Neuronal stem cell (in vitro differentiated cells): ENCODE measurements around the gene MYPN.
"Not testable (repeated sequence)": the region's sequence is repeated elsewhere in the genome, so short reads cannot be mapped to it uniquely, and the experiment has no call there.

Experiments
- DNase-seq: peaks from one replicate; pipeline ENCODE4 v3.0.0-alpha.2; 2013; ENCODE audit warnings: low spot score
- H2AFZ ChIP-seq: one replicate; pipeline ENCODE4 v1.6.1; 2013; ENCODE audit warnings: mild to moderate bottlenecking, low read length, inconsistent platforms
- H2AK5ac ChIP-seq: 2 replicates; pipeline ENCODE4 v1.6.1; 2013; ENCODE audit warnings: low read depth, mild to moderate bottlenecking, inconsistent platforms, low read length, moderate library complexity, mixed read lengths
- H2BK120ac ChIP-seq: 2 replicates; pipeline ENCODE4 v1.6.1; 2013; ENCODE audit warnings: low read depth, mild to moderate bottlenecking, inconsistent platforms, low read length, moderate library complexity, mixed read lengths
- H2BK12ac ChIP-seq: one replicate; pipeline ENCODE4 v1.6.1; 2013; ENCODE audit warnings: low read length, inconsistent platforms
- H2BK15ac ChIP-seq: 2 replicates; pipeline ENCODE4 v1.6.1; 2013; ENCODE audit warnings: mild to moderate bottlenecking, low read length, inconsistent platforms, mixed read lengths
- H2BK5ac ChIP-seq: one replicate; pipeline ENCODE4 v1.6.1; 2013; ENCODE audit warnings: inconsistent platforms, mild to moderate bottlenecking, low read length, moderate library complexity
- H3K14ac ChIP-seq: one replicate; pipeline ENCODE4 v1.6.1; 2013; ENCODE audit warnings: low read length, inconsistent platforms
- H3K18ac ChIP-seq: 2 replicates; pipeline ENCODE4 v1.6.1; 2013; ENCODE audit warnings: low read length, inconsistent platforms
- H3K23ac ChIP-seq: 2 replicates; pipeline ENCODE4 v1.6.1; 2013; ENCODE audit warnings: low read depth, mild to moderate bottlenecking, mixed read lengths, low read length, inconsistent platforms; ENCODE audit not compliant: poor library complexity
- H3K27ac ChIP-seq: replicated peaks from 3 replicates; pipeline ENCODE4 v1.5.1; 2013; ENCODE audit warnings: low read length, inconsistent platforms
- H3K27me3 ChIP-seq, 3 experiments: 2 replicates each; pipeline ENCODE4 v1.6.1; 2013; ENCODE audit warnings: low read length in 3 of 3, mild to moderate bottlenecking in 2 of 3, inconsistent platforms in 1 of 3, low read depth in 1 of 3, mixed read lengths in 1 of 3, moderate library complexity in 1 of 3; ENCODE audit not compliant: control insufficient read depth in 3 of 3, insufficient read depth in 3 of 3
- H3K36me3 ChIP-seq, 2 donors: replicated peaks in 1 of 2; 2 replicates each; pipeline ENCODE4 v1.6.1; 2013; ENCODE audit warnings: low read length in 2 of 2; ENCODE audit not compliant: control insufficient read depth in 2 of 2, insufficient read depth in 2 of 2
- H3K4ac ChIP-seq: 2 replicates; pipeline ENCODE4 v1.6.1; 2013; ENCODE audit warnings: inconsistent platforms, mild to moderate bottlenecking, low read length, moderate library complexity
- H3K4me1 ChIP-seq, 2 donors: 1 replicate in 1 of 2; 2 replicates in 1 of 2; pipeline ENCODE4 v1.6.1; 2013; ENCODE audit warnings: low read length in 2 of 2, low read depth in 1 of 2; ENCODE audit not compliant: control insufficient read depth in 2 of 2, insufficient read depth in 1 of 2
- H3K4me2 ChIP-seq: one replicate; pipeline ENCODE4 v1.6.1; 2013; ENCODE audit warnings: mild to moderate bottlenecking, low read length, inconsistent platforms; ENCODE audit not compliant: insufficient read depth, poor library complexity, severe bottlenecking
- H3K4me3 ChIP-seq, 2 donors: 2 replicates each; pipeline ENCODE4 v1.5.1; 2013; ENCODE audit warnings: low read length in 2 of 2, mild to moderate bottlenecking in 2 of 2, inconsistent platforms in 1 of 2, moderate library complexity in 1 of 2
- H3K79me1 ChIP-seq: one replicate; pipeline ENCODE4 v1.6.1; 2013; ENCODE audit warnings: low read depth, mild to moderate bottlenecking, inconsistent platforms, low read length, moderate library complexity
- H3K9ac ChIP-seq: one replicate; pipeline ENCODE4 v1.6.1; 2013; ENCODE audit warnings: mild to moderate bottlenecking, low read depth, low read length, inconsistent platforms; ENCODE audit not compliant: poor library complexity
- H3K9me3 ChIP-seq, 2 donors: replicated peaks in 1 of 2; 2 replicates each; pipeline versions ENCODE3 to v1.6.1; 2013; ENCODE audit warnings: low read length in 2 of 2, mild to moderate bottlenecking in 2 of 2, inconsistent platforms in 1 of 2, low read depth in 1 of 2, mixed read lengths in 1 of 2, moderate library complexity in 1 of 2; ENCODE audit not compliant: control insufficient read depth in 2 of 2, insufficient read depth in 1 of 2
- H4K8ac ChIP-seq: one replicate; pipeline ENCODE4 v1.6.1; 2013; ENCODE audit warnings: low read depth, mild to moderate bottlenecking, inconsistent platforms, low read length, moderate library complexity
- H4K91ac ChIP-seq: one replicate; pipeline ENCODE4 v1.6.1; 2013; ENCODE audit warnings: low read length, low read depth, mild to moderate bottlenecking, inconsistent platforms; ENCODE audit not compliant: poor library complexity
- WGBS, 2 donors: extraction: QIAGEN DNeasy Blood & Tissue Kit; methylation state at CpG; one replicate each; pipeline ENCODE4 v1.1.7; 2013; ENCODE audit warnings: missing lambda C conversion rate in 2 of 2, mixed read lengths in 1 of 2; ENCODE audit not compliant: insufficient read length in 2 of 2, insufficient replicate concordance in 1 of 2; ENCODE audit errors: extremely low coverage in 2 of 2; 5-methylcytosine and 5-hydroxymethylcytosine counted together

The MYPN gene

DNA sequence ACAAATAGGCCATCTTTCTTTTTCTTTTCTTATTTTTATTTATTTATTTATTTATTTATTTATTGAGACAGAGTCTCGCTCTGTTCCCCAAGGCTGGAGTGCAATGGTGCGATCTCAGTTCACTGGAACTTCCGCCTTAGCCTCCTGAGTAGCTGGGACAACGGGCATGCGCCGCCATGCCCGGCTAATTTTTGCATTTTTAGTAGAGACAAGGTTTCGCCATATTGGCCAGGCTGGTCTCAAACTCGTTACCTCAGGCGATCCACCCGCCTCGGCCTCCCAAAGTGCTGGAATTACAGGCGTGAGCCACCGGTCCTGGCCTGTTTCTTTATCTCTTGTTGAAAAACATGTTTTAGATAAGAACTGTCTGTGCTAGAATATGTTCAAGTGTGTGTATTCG, 33.2 kb upstream of the MYPN start:
- DNase-seq, H3K9me3 ChIP-seq: not testable (repeated sequence)
- WGBS, 2 donors = no CpG with 5 or more reads among the region's 15 CpGs

DNA sequence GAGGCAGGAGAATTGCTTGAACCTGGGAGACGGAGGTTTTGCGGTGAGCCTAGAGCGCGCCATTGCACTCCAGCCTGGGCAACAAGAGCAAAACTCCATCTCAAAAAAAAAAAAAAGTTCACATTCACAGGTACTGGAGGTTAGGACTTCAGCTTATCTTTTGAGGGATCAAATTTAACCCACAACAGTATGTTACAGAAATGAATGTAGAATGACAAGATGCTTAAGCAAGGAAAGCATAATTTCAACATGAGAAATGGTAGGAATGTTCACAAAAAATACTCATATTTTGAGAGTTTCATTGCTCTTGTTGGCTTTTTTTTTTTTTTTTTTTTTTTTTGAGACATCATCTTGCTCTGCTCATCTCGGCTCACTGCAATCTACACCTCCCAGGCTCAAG, 32.3 kb upstream of the MYPN start:
- Histone ChIP-seq H3K79me1 (no peaks in the 10 kb centered on the region), H3K4ac (no peak overlapping the region), H3K18ac (no peak overlapping the region), H4K91ac (no peak overlapping the region), H2BK120ac (no peak overlapping the region), H3K36me3 (peaks cover 0 to 5% of the 10 kb centered on the region in 2 donors), H3K9ac (no peak overlapping the region), H3K4me3 (no peak overlapping the region), H3K27ac (no peak overlapping the region), H3K4me2 (no peak overlapping the region), H4K8ac (no peak overlapping the region), H2AFZ (no peak overlapping the region), H2AK5ac (no peak overlapping the region), H2BK12ac (no peak overlapping the region), H2BK5ac (no peak overlapping the region), H3K14ac (no peak overlapping the region), H3K27me3 (no peaks in the 10 kb centered on the region), H2BK15ac (no peak overlapping the region), H3K23ac (no peak overlapping the region), H3K4me1 (peaks cover 0 to 5% of the 10 kb centered on the region in 2 donors), H3K9me3 (no peaks in the 10 kb centered on the region)
- no CpG with 5 or more reads among the region's 5 CpGs for WGBS, 2 donors
- no peak for DNase-seq

More for the DNA sequence above, 33.2 kb upstream of the MYPN start:
- not testable (repeated sequence) for H2BK5ac ChIP-seq, H4K91ac ChIP-seq, H3K27me3 ChIP-seq, H2AFZ ChIP-seq, H3K4me2 ChIP-seq, H3K14ac ChIP-seq, H3K4me1 ChIP-seq, H3K79me1 ChIP-seq, H3K4ac ChIP-seq, H3K27ac ChIP-seq, H2BK120ac ChIP-seq, H3K23ac ChIP-seq, H3K9ac ChIP-seq, H2BK12ac ChIP-seq, H3K4me3 ChIP-seq, H2BK15ac ChIP-seq, H4K8ac ChIP-seq, H3K18ac ChIP-seq, H2AK5ac ChIP-seq
- peaks cover 0 to 15% of the 10 kb centered on the region in 2 donors for H3K36me3 ChIP-seq

GRCh38 chr10:68079434-68079833, 29.9 kb upstream of the MYPN start:
- Histone ChIP-seq H3K27me3 (no peaks in the 10 kb centered on the region), H4K91ac (no peak overlapping the region), H2BK15ac (no peak overlapping the region), H2BK120ac (no peak overlapping the region), H2BK12ac (no peak overlapping the region), H3K18ac (no peak overlapping the region), H3K4me1 (peaks cover 0 to 5% of the 10 kb centered on the region in 2 donors), H2BK5ac (no peak overlapping the region), H4K8ac (no peak overlapping the region), H3K4ac (no peak overlapping the region), H3K27ac (no peak overlapping the region), H3K23ac (no peak overlapping the region), H3K4me2 (no peak overlapping the region), H2AK5ac (no peak overlapping the region), H3K14ac (no peak overlapping the region), H3K4me3 (no peak overlapping the region), H3K79me1 (no peaks in the 10 kb centered on the region), H2AFZ (no peak overlapping the region), H3K36me3 (no peaks in the 10 kb centered on the region), H3K9me3 (no peaks in the 10 kb centered on the region), H3K9ac (no peak overlapping the region)
- DNase-seq = no peak
- no CpG with 5 or more reads among the region's 1 CpG for WGBS, 2 donors

- no peak overlapping the region for H3K4ac ChIP-seq
- H3K9me3 ChIP-seq = no peaks in the 10 kb centered on the region
- no peak overlapping the region for H3K4me2 ChIP-seq
- WGBS, 2 donors = no CpG with 5 or more reads among the region's 5 CpGs
- no peak overlapping the region for H2BK15ac ChIP-seq
- no peak overlapping the region for H3K4me3 ChIP-seq
- no peak overlapping the region for H2BK5ac ChIP-seq
- no peak overlapping the region for H3K18ac ChIP-seq
- no peaks in the 10 kb centered on the region for H3K4me1 ChIP-seq
- no peak overlapping the region for H4K8ac ChIP-seq
- no peak overlapping the region for H3K9ac ChIP-seq
- H3K79me1 ChIP-seq = no peaks in the 10 kb centered on the region
- no peak overlapping the region for H3K23ac ChIP-seq
- no peak overlapping the region for H2AFZ ChIP-seq
- no peak overlapping the region for H2BK120ac ChIP-seq
- H2BK12ac ChIP-seq = no peak overlapping the region
- no peak overlapping the region for H4K91ac ChIP-seq
- DNase-seq = no peak
- H3K27ac ChIP-seq = no peak overlapping the region
- no peaks in the 10 kb centered on the region for H3K36me3 ChIP-seq
- H3K14ac ChIP-seq = no peak overlapping the region
- H2AK5ac ChIP-seq = no peak overlapping the region
- H3K27me3 ChIP-seq = no peaks in the 10 kb centered on the region
Measured at GRCh38 chr10:68080853-68081431, 28.3 kb upstream of the MYPN start.
